HG02678 (cell line): ENCODE data around the gene PCSK4.
A peak's percentile ranks its signal among the peaks of the same experiment; 100 is the strongest.
"Not testable (repeated sequence)": the region's sequence is repeated elsewhere in the genome, so short reads cannot be mapped to it uniquely, and the experiment has no call there.

ENCODE experiments used
- ATAC-seq: cut with Tn5 transposase; IDR thresholded peaks from one replicate; pipeline ENCODE4 v1.9.1; 2021; ENCODE audit warnings: mild to moderate bottlenecking, moderate library complexity; ENCODE audit not compliant: unreplicated experiment

The PCSK4 gene

GRCh38 chr19:1441677-1442438 is 48.3 kb downstream of the PCSK4 start:
- no peak for ATAC-seq

DNA sequence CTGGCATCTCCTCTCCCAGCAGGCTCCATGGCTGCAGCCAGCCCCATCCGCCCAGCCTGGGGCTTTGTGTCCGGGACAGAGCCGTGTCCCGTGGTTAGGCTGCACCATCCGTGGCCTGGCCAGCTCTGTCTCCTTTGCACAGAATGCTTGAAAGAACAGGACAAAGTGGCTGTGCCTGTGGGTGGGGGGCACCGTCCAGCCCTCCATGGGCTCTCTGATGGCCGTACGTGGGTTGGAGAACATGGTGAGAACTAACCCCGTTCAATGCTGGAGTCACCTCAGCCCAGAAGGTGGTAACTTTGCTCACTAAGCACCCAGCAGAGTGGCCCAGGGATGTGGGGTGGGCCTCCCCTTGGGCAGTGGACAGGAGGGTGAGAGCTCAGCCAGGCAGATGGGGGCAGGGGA is 49.1 kb downstream of the PCSK4 start:
- no peak for ATAC-seq

- no peak for ATAC-seq
Observed at GRCh38 chr19:1440418-1440801, 49.7 kb downstream of the PCSK4 start.

DNA sequence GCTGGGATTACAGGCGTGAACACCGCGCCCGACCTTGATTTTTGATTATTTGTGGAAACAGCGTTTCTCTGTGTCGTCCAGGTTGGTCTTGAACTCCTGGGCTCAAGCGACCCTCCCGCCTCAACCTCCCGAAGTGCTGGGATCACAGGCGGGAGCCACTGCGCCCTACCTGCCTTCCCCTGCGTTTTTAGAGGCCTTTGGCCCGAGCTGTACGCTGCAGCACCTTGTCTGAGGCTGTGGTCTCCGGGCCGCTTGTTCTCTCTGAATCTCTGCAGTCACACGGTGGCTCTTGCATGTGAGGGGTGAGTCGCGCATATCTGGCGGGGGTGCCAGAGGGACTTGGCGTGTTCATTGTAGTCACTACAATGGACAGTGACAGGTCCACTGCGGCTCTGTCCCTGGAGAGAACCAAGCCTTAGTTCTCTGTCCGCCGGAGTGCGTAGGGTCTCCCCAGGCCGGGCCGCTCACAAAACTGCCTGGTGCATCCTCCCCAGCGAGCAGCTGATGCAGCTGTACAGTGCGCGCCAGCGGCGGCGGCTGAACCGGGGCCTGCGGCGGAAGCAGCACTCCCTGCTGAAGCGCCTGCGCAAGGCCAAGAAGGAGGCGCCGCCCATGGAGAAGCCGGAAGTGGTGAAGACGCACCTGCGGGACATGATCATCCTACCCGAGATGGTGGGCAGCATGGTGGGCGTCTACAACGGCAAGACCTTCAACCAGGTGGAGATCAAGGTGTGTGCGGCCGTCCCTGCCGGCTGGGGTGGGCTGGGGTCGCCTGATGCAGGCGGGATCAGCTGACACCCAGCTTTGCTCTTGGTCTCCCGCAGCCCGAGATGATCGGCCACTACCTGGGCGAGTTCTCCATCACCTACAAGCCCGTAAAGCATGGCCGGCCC is 50.4 kb downstream of the PCSK4 start:
- ATAC-seq: not testable (repeated sequence)

GRCh38 chr19:1438933-1439354 is 51.2 kb downstream of the PCSK4 start:
- no peak for ATAC-seq

DNA sequence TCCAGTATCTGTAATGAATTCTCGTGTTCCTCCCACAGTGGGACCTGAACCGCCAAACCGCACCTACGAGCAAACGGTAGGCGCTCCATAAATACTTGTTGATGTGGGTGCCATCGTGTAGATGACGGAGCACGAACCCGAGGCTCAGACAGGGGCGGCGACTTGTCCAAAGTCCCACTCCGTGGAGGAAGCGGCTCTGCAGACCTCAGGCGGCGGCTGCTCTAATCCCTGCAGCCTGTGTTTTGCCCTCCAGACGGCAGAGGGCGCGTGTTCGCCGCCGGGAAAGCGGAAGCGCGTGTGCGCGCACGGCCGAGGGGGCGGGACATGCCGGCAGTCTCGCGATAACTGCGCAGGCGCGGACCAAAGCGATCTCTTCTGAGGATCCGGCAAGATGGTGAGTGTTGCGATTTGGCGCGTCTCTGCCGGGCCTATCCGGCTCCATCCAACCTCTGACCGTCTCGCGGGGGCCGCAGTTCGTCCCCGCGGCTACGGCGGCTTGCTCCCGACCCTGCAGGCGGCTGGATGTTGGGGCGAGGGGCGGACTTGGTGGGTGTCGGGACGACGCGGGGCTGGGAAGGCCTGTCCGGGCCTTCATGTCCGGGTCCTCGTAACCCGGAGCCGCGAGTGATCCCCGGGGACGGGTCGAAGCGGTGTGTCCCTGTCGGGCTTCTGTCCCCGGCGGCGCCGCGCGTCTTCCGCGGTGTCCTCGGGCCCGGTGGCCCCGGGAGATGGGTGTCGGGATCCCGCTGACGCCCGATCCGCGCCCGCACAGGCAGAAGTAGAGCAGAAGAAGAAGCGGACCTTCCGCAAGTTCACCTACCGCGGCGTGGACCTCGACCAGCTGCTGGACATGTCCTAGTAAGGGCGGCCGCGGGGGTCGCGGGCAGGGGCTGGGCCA is 51.9 kb downstream of the PCSK4 start, which contains the start of gene RPS15:
Gene RPS15 (plus strand): TSS at position 362 of the 898 bp plus-strand sequence. CDS start 30 bp downstream, at position 392.
- peak; percentile 82 for ATAC-seq

GRCh38 chr19:1437609-1438008 is 52.5 kb downstream of the PCSK4 start:
- ATAC-seq: no peak

DNA sequence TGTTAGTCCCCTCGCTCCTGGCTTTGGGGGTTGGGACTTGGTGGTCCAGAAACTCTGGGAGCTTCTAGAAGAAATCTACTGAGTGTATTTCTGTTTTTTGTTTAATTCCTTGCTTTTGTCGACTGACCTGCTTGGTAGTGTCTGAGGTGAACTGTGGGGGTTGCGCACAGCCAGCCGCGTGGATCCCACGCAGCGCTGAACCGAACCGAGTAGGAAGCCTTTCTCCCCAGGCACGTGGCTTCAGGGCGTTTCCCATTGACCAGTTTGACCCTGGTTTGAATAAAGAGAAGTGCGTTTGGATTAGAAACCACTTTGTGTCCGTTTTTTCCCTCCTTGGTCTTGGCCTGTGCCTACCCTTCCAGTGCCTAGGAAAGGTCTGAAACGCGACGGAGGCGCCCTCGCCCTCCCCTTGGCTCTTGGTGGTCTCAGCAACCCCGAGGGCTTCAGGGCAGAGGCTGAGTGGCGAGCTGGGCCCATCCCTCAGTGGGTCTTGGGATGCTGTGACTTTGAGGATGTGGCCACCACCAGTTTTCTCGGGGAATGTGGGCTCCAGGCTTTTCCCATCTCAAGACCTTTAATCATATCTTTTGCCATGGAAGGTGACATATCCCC is 54.7 kb downstream of the PCSK4 start:
- no peak for ATAC-seq

- ATAC-seq: no peak
Observed at GRCh38 chr19:1434577-1435060, 55.5 kb downstream of the PCSK4 start.

DNA sequence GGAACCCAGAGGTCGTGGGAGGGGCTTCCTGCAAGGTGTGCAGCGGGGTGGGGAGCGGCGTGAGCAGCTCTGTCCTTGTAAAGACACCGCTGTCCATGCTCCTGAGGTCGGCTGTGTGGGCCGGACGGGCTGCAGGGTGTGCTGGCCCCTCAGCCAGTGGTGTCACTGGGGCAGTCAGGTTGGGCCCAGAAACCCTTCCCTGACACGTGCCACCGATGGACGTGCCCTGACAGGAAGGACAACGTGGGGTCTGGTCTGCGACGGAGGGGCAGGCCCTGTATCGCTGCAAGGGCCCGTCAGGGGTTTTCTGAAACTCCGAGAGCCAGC is 56.1 kb downstream of the PCSK4 start:
- no peak for ATAC-seq

- no peak for ATAC-seq
Observed at GRCh38 chr19:1433119-1434039, 56.8 kb downstream of the PCSK4 start.

DNA sequence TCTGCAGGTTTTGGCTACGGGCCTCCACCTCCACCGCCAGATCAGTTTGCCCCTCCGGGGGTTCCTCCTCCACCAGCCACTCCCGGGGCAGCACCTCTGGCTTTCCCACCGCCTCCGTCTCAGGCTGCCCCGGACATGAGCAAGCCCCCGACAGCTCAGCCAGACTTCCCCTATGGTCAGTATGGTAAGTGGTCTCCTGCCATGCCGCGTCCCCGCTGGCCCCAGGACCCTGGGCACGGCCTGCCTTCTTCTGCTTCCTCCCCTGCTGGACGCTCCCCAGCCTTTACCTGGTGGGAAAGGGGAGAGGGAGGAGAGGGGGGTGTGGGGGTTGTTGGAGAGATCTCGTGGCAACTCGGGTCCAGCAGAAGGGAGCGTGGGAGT is 57.7 kb downstream of the PCSK4 start:
- no peak for ATAC-seq

- ATAC-seq: no peak
Observed at GRCh38 chr19:1431759-1432506, 58.2 kb downstream of the PCSK4 start.
